Measurements from ENCODE around the gene CNNM2.

CNNM2 gene

GRCh38 chr10:103062854-103063590, 144.9 kb downstream of the CNNM2 start:
- Histone ChIP-seq H3K4me1 (ENCODE audit: control insufficient read depth, insufficient read depth, low read length) (no peaks in the 10 kb centered on the region), H3K27ac (ENCODE audit: extremely low read depth, low read depth, low read length) (no peak overlapping the region), H3K9me3 (ENCODE audit: control insufficient read depth, insufficient read depth, low read depth, low read length) (no peaks in the 10 kb centered on the region), H3K36me3 (ENCODE audit: control insufficient read depth in 2 of 2, insufficient read depth in 1 of 2, low read length in 2 of 2) (no peaks in the 10 kb centered on the region; a peak in 1 of 3 replicates), H3K4me3 (ENCODE audit: low read depth, low read length) (no peak overlapping the region)
- POLR2A ChIA-PET, result interaction anchor here (2.3 kb wide), 1 partner anchor 145 kb away, joined by 6 read pairs; the partner anchor contains the start of gene CNNM2
- TF ChIP-seq, protein P1, sequence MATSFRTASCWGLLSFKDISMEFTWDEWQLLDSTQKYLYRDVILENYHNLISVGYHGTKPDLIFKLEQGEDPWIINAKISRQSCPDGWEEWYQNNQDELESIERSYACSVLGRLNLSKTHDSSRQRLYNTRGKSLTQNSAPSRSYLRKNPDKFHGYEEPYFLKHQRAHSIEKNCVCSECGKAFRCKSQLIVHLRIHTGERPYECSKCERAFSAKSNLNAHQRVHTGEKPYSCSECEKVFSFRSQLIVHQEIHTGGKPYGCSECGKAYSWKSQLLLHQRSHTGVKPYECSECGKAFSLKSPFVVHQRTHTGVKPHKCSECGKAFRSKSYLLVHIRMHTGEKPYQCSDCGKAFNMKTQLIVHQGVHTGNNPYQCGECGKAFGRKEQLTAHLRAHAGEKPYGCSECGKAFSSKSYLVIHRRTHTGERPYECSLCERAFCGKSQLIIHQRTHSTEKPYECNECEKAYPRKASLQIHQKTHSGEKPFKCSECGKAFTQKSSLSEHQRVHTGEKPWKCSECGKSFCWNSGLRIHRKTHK (tag by site-specific recombination; IDR thresholded peaks at IDR 0.05), result no peak
- TF ChIP-seq, protein P2, sequence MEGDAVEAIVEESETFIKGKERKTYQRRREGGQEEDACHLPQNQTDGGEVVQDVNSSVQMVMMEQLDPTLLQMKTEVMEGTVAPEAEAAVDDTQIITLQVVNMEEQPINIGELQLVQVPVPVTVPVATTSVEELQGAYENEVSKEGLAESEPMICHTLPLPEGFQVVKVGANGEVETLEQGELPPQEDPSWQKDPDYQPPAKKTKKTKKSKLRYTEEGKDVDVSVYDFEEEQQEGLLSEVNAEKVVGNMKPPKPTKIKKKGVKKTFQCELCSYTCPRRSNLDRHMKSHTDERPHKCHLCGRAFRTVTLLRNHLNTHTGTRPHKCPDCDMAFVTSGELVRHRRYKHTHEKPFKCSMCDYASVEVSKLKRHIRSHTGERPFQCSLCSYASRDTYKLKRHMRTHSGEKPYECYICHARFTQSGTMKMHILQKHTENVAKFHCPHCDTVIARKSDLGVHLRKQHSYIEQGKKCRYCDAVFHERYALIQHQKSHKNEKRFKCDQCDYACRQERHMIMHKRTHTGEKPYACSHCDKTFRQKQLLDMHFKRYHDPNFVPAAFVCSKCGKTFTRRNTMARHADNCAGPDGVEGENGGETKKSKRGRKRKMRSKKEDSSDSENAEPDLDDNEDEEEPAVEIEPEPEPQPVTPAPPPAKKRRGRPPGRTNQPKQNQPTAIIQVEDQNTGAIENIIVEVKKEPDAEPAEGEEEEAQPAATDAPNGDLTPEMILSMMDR (tag by site-specific recombination; IDR thresholded peaks at IDR 0.05), result peak; percentile 48; the same call in 1 of the 2 replicates
- CTCF ChIA-PET, result interaction anchor here (0.6 to 2.7 kb wide), 7 partner anchors 8 to 228 kb away, joined by 3 to 18 read pairs (median 4); partner anchors contain the start of genes CNNM2 and CYP17A1

GRCh38 chr10:103064956-103065355, 146.9 kb downstream of the CNNM2 start:
- CTCF ChIA-PET, result interaction anchor here (0.7 to 2.7 kb wide), 5 partner anchors 11 to 227 kb away, joined by 3 to 18 read pairs (median 3); partner anchors contain the start of gene CNNM2
- TF ChIP-seq ZNF214 (tag by site-specific recombination; IDR thresholded peaks at IDR 0.05; ENCODE audit: borderline replicate concordance), result no peak
- no peak for TF ChIP-seq ZNF677 (tag by site-specific recombination; IDR thresholded peaks at IDR 0.05)
- POLR2A ChIA-PET, result interaction anchor here (2.3 kb wide), 1 partner anchor 147 kb away, joined by 6 read pairs; the partner anchor contains the start of gene CNNM2
- H3K36me3 ChIP-seq (ENCODE audit: control insufficient read depth in 2 of 2, insufficient read depth in 1 of 2, low read length in 2 of 2), result peaks cover 0 to 7% of the 10 kb centered on the region in 2 experiments; a peak in 2 of 3 replicates
- no peak overlapping the region for H3K27ac ChIP-seq (ENCODE audit: extremely low read depth, low read depth, low read length)
- no peaks in the 10 kb centered on the region for H3K4me1 ChIP-seq (ENCODE audit: control insufficient read depth, insufficient read depth, low read length)
- H3K9me3 ChIP-seq (ENCODE audit: control insufficient read depth, insufficient read depth, low read depth, low read length), result no peaks in the 10 kb centered on the region
- no peak overlapping the region for H3K4me3 ChIP-seq (ENCODE audit: low read depth, low read length)

DNA sequence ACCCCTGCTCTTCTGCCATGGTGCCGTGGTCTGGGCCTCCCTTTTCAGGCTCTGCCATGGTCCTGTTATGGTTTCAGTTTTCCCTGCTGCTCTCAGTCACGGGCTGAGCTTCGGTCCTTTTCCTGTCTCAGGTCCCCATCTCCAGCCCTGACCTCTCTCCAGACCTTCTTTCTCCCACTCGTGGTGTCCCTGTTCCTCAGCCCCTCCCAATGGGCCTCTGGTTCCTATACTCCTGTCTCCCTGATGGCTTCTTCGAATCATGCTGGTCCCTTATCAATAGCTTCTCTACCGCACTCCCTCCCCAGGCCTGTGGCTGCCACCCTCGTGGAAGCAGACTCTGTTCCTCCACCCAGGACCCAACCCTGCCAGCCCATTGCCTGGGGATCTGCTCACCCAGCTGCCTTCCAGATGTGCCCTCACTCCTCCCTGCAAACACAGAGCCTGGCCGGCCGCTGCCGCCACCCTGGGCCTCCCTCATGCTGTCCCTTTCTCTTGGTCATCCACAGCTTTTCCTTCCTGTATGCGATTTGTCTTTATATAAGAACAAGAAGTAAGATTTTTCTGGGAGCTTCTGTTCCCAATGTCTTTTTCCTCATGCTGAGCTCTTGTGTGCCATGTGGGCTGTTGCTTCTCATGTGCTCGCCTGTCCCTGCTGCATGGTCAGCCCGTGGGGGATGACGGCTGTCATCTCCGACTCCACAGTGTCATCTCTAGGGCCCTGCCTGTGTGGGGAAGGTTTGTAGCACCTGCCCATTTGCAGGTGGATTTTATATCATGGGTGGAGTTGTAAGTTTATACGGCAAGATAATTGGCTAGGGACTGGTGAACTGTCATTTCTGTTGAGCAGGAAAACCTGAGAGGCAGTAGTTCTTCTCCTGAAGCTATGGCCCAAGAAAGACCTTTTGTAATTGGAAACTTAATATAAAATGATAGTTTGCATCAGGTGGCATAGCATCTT, 148.3 kb downstream of the CNNM2 start:
- Histone ChIP-seq H3K4me3 (ENCODE audit: low read depth, low read length) (no peak overlapping the region), H3K4me1 (ENCODE audit: control insufficient read depth, insufficient read depth, low read length) (no peaks in the 10 kb centered on the region), H3K27ac (ENCODE audit: extremely low read depth, low read depth, low read length) (no peak overlapping the region), H3K36me3 (ENCODE audit: control insufficient read depth in 2 of 2, insufficient read depth in 1 of 2, low read length in 2 of 2) (peaks cover 0 to 7% of the 10 kb centered on the region in 2 experiments; a peak in 1 of 3 replicates), H3K9me3 (ENCODE audit: control insufficient read depth, insufficient read depth, low read depth, low read length) (no peaks in the 10 kb centered on the region)
- CTCF ChIA-PET, result interaction anchor here (0.6 to 5.8 kb wide), 6 partner anchors 11 to 328 kb away, joined by 3 to 57 read pairs (median 10); partner anchors contain the start of genes CNNM2 and CYP17A1
- POLR2A ChIA-PET, result no interaction called here
- TF ChIP-seq, protein P3, sequence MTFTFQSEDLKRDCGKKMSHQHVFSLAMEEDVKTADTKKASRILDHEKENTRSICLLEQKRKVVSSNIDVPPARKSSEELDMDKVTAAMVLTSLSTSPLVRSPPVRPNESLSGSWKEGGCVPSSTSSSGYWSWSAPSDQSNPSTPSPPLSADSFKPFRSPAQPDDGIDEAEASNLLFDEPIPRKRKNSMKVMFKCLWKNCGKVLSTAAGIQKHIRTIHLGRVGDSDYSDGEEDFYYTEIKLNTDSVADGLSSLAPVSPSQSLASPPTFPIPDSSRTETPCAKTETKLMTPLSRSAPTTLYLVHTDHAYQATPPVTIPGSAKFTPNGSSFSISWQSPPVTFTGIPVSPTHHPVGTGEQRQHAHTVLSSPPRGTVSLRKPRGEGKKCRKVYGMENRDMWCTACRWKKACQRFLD (tag by site-specific recombination; IDR thresholded peaks at IDR 0.05), result no peak
- TF ChIP-seq ZNF114 (tag by site-specific recombination; IDR thresholded peaks at IDR 0.05) (no peak), BCL11A (tag by site-specific recombination; IDR thresholded peaks at IDR 0.05; ENCODE audit: low read depth) (no peak), ZNF2 (tag by site-specific recombination; IDR thresholded peaks at IDR 0.05) (no peak), ZNF292 (tag by site-specific recombination; IDR thresholded peaks at IDR 0.05; ENCODE audit: borderline replicate concordance, low read depth) (no peak), ZNF571 (tag by site-specific recombination; IDR thresholded peaks at IDR 0.05) (no peak), ZNF112 (tag by site-specific recombination; IDR thresholded peaks at IDR 0.05) (no peak), ZNF518A (tag by site-specific recombination; conservative IDR thresholded peaks at IDR 0.05; ENCODE audit: low read depth) (no peak), ZNF23 (tag by site-specific recombination; IDR thresholded peaks at IDR 0.05; ENCODE audit: borderline replicate concordance) (no peak), ZNF747 (tag by site-specific recombination; IDR thresholded peaks at IDR 0.05) (no peak), ZNF335 (tag by site-specific recombination; conservative IDR thresholded peaks at IDR 0.05) (no peak), ZNF354C (tag by site-specific recombination; IDR thresholded peaks at IDR 0.05; ENCODE audit: borderline replicate concordance, low read depth) (no peak), ZNF248 (tag by site-specific recombination; IDR thresholded peaks at IDR 0.05) (no peak)

Measured in HEK293 (cell line).